GM21737 (cell line): ENCODE data around the gene ASB2.

Source experiments
- ATAC-seq: cut with Tn5 transposase; IDR thresholded peaks from one replicate; pipeline ENCODE4 v1.9.1; 2021; ENCODE audit warnings: mild to moderate bottlenecking, moderate library complexity; ENCODE audit not compliant: unreplicated experiment

Gene ASB2

DNA sequence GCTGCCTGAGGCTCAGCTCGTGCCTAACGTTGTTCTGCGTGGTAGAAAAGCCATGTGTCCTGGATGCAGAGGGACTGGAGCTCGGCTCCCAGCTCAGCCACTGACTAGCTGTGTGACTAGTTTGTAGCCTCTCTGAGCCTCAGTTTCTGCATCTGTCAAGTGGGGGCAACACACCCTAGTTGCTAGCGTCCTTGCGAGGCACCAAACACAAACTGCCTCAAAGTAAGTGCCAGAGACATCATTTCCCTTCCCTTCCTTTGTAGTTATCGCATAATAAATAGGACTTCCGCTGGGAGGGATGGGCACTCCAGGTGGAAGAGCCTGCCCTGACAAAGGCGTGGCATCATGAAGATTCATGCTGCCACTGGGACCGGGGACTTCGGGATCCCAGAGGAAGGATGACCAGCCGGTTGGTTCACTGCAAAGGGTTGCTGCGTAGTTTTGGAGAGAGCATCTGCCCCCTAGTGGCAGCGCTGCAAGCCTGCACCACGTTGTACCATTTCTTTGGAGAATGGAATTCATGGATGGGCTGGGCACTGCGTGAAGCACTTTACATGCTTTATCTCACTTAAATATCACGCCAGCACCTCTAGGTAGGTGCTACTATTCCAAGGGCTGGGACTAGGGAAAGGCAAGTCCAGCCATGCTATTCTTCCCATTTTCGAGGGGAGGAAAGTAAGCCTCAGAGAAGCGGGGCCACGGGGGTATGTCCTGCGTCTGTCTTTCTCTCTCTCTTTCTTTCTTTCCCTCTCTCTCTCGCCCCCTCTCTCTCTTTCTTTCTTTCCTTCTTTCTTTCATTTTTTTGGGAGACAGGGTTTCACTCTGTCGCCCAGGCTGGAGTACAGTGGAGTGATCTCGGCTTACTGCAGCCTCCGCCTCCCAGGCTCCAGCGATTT lies 25.4 kb upstream of the ASB2 start:
- peak; percentile 57 for ATAC-seq

- no peak for ATAC-seq
These were observed 24.6 kb upstream of the ASB2 start for GRCh38 chr14:94001016-94001415.

- no peak for ATAC-seq
These were observed 23.9 kb upstream of the ASB2 start for GRCh38 chr14:94000267-94000666.

DNA sequence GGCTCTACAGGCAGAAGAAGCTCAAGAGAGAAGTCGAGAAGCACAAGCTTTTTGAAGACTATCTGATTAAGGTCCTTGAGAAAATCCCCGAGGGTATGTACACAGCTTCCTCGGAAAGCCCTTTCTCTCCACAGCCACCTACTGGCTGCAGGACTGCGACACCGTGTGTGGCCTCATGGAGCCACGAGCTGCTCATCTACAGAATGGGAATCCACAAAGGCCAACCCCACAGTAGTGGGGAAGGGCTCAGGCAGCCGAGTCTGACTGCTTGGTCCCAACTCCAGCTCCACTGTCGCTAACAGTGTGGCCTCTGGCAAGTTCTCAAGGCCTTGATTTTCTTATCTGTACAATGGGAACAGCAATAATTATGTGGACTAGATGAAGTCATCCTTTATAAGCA lies 23.2 kb upstream of the ASB2 start:
- no peak for ATAC-seq

DNA sequence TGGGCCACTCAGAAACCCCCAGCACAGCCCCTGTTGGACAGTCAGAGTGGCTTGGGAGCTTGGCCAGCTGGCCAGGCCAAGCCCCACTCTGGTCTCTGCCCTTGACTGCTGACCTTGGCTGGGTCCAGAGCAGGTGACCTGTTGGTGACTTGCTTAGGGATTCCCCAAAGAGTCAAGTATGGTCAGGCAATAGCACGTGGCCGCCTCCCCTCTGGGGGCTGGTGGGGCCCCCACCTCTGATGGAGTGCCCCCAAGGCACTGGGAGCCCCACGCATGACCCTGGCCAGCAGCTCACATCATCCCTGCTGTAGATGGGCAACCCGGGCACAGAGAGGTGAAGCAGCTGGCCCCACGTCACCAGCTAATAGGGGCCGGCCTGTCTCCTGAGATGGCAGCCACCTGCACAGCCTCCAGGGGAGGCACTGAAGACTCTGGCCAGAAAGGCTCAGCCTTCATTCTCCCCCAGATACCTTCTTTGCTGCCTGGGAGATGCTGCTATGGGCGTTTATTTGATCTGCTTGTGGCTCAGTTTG lies 22.6 kb upstream of the ASB2 start:
- no peak for ATAC-seq

DNA sequence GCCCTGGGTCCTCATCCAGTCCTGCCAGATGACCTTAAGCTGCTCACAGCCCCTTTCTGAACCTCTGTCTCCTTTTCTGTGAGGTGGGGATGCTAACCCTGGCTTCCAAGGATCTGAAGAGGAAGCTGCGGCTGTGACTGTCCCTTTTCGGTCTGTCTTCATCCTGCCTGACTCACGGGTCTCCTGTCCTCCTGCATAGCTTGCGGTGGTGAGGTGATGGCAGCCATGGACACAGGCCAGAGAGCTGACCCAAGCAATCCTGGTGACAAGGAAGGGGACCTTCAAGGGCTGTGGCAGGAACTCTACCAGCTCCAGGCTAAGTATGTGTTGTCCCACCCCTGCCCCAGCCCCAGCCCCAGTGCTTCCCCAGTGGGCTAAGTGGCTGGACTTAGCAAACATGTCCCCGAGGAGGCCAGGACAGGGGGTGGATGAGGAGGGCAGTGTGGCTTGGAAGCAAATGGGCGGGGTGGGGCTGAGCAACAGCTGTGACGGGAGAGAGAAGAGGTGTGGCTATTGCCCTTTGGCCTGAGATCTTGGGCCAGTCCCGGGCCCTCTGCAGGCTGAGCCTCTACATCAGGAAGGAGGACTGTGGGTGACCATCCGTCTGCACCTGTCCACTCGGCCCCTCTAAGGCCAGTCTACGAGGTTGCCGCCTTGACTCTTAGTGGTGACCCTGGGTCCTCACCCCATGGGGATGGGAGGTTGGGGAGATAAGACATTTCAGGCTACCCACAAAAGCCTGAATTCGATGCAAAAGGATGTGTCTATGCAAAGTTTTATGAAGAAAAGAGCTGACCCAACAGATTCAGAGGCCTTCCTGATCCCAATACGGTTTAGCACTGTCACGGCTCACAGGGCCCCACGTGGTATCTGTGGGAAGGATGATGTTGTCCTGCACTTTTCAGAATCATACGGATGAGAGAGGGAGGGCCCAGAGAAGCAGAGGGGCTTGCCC lies 21.8 kb upstream of the ASB2 start:
- no peak for ATAC-seq

- ATAC-seq: no peak
These were observed 20.7 kb upstream of the ASB2 start, which contains the start of gene CCDC197 for GRCh38 chr14:93997082-93997481. Gene CCDC197, plus strand, starts transcription at chr14:93997301. Its CDS starts 831 bp downstream, at chr14:93998132.

- ATAC-seq: no peak
These were observed 19.8 kb upstream of the ASB2 start for GRCh38 chr14:93996130-93996695.

GRCh38 chr14:93994919-93995682 lies 18.7 kb upstream of the ASB2 start:
- no peak for ATAC-seq

GRCh38 chr14:93993382-93993781 lies 17.0 kb upstream of the ASB2 start:
- ATAC-seq: no peak

DNA sequence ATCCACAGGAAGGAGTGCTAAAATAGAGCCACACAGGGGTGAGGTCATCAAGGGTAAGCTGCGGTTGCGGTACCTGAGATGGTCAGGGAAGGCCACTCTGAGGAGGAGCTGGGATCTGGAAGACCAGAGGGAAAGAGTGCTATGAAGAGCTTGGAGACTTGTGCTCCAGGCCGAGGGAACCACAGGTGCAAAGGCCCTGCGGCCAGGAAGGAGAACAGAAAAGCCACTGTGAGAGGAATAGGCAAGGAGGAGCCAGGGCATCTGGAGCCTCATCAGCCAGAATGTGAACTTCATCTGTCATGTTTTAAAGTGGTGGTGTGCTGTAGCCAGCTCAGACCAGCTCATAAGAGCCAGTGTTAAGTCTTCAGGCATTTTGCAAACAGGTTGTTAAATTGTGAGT lies 15.3 kb upstream of the ASB2 start:
- ATAC-seq: no peak

DNA sequence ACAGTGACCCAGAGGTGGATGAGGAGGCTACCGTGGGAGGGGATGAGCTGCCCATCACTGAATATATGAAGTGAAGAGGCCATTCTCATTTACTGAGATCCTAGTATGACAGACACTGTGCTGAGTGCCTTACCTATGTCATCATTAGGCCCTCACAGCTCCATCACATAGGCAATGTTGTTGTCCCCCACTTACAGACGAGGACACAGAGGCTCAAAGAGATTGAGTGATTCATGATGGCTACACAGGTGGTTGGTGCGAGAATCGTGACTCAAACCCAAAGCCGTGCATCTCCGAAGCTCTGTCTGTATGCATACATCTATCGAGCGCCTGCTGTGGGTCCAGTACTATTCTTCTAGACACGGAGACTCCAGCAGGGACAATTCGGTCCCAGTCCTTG lies 14.8 kb upstream of the ASB2 start:
- ATAC-seq: no peak

GRCh38 chr14:93989939-93990338 lies 13.6 kb upstream of the ASB2 start:
- no peak for ATAC-seq

DNA sequence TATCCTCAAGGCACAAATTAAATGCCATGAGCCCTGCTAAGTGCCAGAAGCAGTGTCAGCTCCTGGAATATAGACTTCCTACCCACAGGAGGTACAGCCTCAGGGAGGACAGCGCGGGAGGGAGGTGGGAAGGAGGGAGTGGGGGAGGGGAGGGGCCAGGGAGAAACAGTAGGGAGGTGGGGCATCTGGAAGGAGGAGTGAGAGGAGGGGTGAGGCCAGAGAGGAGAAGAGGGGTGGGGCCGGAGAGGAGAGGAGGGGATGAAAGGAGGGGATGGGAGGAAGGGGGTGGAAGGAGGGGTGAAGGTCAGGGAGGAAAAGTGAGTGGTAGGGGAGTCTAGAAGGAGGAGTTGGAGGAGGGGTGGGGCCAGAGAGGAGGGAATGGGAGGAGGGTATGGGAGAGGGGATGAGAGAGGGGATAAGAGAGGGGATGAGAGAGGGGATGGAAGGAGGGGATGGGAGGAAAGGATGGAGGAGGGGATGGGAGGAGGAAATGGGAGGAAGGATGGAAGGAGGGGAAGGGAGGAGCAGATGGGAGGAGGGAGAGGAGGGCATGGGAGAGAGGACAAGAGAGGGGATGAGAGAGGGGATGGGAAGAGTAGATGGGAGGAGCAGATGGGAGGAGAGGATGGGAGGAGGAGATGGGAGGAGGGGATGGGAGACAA lies 11.6 kb upstream of the ASB2 start:
- no peak for ATAC-seq

GRCh38 chr14:93987376-93987775 lies 11.0 kb upstream of the ASB2 start:
- ATAC-seq: no peak

DNA sequence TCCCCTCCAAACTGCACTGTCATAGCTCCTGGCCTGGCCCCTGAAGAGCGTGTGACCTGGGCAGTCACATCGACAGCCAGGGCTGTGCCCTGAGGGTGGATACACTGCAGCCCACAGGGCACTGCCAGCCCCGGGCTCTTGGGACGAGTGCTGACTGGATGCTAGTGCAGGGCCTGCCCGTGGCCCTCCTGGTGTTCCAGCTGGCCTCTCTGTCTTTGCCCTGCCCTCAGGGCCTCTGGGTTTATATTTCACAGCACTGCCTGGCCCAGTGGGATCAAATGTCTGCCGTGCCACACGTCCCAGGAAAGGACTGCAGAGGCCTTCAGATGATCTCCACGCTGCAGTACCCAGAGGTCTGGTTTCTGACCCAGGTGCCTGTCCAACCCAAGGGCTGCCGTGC lies 10.6 kb upstream of the ASB2 start:
- no peak for ATAC-seq

GRCh38 chr14:93984987-93985410 lies 8.6 kb upstream of the ASB2 start:
- ATAC-seq: no peak

DNA sequence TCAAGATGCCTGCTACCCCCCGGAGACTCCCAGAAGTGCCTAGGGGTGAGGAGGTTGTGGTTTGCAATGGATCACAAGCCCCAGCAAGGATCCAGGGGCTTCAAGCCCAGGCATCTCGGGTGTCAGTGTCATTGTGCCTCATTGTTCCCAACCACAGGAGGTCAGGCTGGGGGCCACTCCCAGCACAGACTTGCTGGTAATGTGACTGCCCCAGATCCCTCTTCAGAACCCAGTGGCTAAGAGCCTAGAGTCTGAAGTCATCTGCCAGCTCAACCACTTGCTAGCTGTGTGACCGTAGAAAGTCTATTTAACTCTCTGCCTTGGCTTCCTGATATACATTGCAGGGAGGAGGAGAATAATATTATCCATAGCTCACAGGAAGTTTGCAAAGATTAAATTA lies 7.7 kb upstream of the ASB2 start:
- no peak for ATAC-seq

GRCh38 chr14:93982230-93983007 lies 6.0 kb upstream of the ASB2 start:
- no peak for ATAC-seq
